Measurements from ENCODE around the gene LPP.

DNA sequence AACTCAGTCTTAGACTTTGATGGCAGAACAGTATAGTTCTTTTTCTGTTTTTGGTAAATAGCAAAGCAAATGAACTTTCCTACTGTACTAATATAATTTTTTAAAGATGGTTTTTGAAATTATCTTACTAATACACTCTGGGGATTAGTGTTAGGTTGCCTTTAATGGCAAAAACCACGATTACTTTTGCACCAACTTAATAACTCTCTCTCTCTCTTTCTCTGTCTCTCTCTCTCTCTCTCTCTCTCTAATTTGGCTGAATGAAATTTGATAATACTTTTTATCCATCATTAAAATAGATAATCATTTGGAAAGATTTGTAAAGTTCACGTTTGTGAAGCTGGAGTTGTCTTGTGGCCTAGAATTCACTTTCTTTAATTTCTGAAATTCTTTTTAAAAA, 257.8 kb downstream of the LPP start:
- TF ChIP-seq CTCF (IDR thresholded peaks at IDR 0.05) (no peak), ZFX (IDR thresholded peaks at IDR 0.05; ENCODE audit: borderline replicate concordance) (no peak)

All from 22Rv1 (cell line).